A673 (cell line): ENCODE results near the gene SBK3. TPM values are rescaled to one million over a fixed set of nuclear protein-coding genes. Genes with fewer than 3 reads are reported as not detected.
A peak's percentile ranks its signal among the peaks of the same experiment; 100 is the strongest.

Source experiments
- BruUV-seq: library from RNA; stranded (reverse); fragments of 400-500 nt; replicated peaks from 2 replicates; lab custom pipeline; 2021; lab: Mats Ljungman, UMichigan
- CTCF ChIA-PET: fragments of 300-600 bp; sonication (Branson Sonifier 250); formaldehyde crosslinking; loops from one replicate; lab custom pipeline; 2022; ENCODE audit warnings: antibody characterized with exemption; lab: Charles Lee
- POLR2A ChIA-PET: fragments of 300-600 bp; sonication (Branson Sonifier 250); formaldehyde crosslinking; loops from one replicate; lab custom pipeline; 2022; ENCODE audit warnings: antibody characterized with exemption; ENCODE audit not compliant: low non-redundant PET; lab: Charles Lee
- DNase-seq: peaks from one replicate; pipeline ENCODE4 v3.0.0-alpha.2; 2015; ENCODE audit warnings: low spot score
- H3K27ac ChIP-seq: fragments of 200-600 bp; sonication (generic); 2 replicates; pipeline ENCODE4 v1.5.1; 2016; ENCODE audit warnings: mixed run types, low read depth, mild to moderate bottlenecking, mixed read lengths, antibody characterized with exemption, low read length; ENCODE audit not compliant: poor library complexity, severe bottlenecking
- H3K27me3 ChIP-seq: fragments of 200-600 bp; sonication (generic); replicated peaks from 2 replicates; pipeline ENCODE4 v1.6.1; 2017; ENCODE audit warnings: mixed run types, low read depth, mild to moderate bottlenecking, mixed read lengths, antibody characterized with exemption, low read length; ENCODE audit not compliant: insufficient read depth, poor library complexity
- H3K36me3 ChIP-seq: fragments of 200-600 bp; sonication (generic); 2 replicates; pipeline ENCODE4 v1.6.1; 2016; ENCODE audit warnings: mixed run types, mild to moderate bottlenecking, mixed read lengths, antibody characterized with exemption, low read length; ENCODE audit not compliant: insufficient read depth, poor library complexity, severe bottlenecking
- H3K4me1 ChIP-seq: fragments of 200-600 bp; sonication (generic); 2 replicates; pipeline ENCODE4 v1.6.1; 2017; ENCODE audit warnings: mixed run types, mild to moderate bottlenecking, mixed read lengths, antibody characterized with exemption, low read length; ENCODE audit not compliant: insufficient read depth, poor library complexity, severe bottlenecking
- H3K4me3 ChIP-seq: fragments of 200-600 bp; sonication (generic); 2 replicates; pipeline ENCODE4 v1.5.1; 2016; ENCODE audit warnings: low read depth, mixed run types, mild to moderate bottlenecking, mixed read lengths, low read length; ENCODE audit not compliant: poor library complexity, severe bottlenecking
- H3K9me3 ChIP-seq: fragments of 200-600 bp; sonication (generic); 2 replicates; pipeline ENCODE4 v1.6.1; 2016; ENCODE audit warnings: mixed run types, low read depth, mild to moderate bottlenecking, mixed read lengths, antibody characterized with exemption, low read length; ENCODE audit not compliant: poor library complexity, severe bottlenecking
- CTCF ChIP-seq: fragments of 300-800, 200-600 bp; sonication (generic); conservative IDR thresholded peaks from 2 replicates; pipeline ENCODE4 v1.5.1; 2017; ENCODE audit warnings: low read depth, mild to moderate bottlenecking, antibody characterized with exemption, low read length, moderate library complexity, mixed read lengths
- EZH2 ChIP-seq: fragments of 200-600 bp; sonication (generic); IDR thresholded peaks from 2 replicates; pipeline ENCODE4 v1.6.1; 2017; ENCODE audit warnings: borderline replicate concordance, low read depth, mild to moderate bottlenecking, mixed read lengths, antibody characterized with exemption, low read length; ENCODE audit not compliant: poor library complexity, severe bottlenecking
- intact Hi-C: fragments of 100-400 bp; cut with micrococcal nuclease; formaldehyde crosslinking; loops from one replicate; pipeline ENCODE4 v1.10.0; 2022; ENCODE audit not compliant: unreplicated experiment
- total RNA-seq: library from RNA; stranded (reverse); gene quantifications from 2 replicates; pipeline ENCODE4 v1.2.3, GENCODE V29; 2021

SBK3 gene
- total RNA-seq, 1 experiment from 2014 or later, result not detected

- no peaks in the 10 kb centered on the region for H3K27me3 ChIP-seq
- H3K27ac ChIP-seq, result no peak overlapping the region
- peaks cover 11% of the 10 kb centered on the region for H3K4me1 ChIP-seq
- peaks cover 19% of the 10 kb centered on the region for H3K36me3 ChIP-seq
- intact Hi-C loops, result no loop called here
- DNase-seq, result no peak
- POLR2A ChIA-PET, result no interaction called here
- TF ChIP-seq CTCF (no peak), EZH2 (no peak)
- CTCF ChIA-PET, result no interaction called here
- no peaks in the 10 kb centered on the region for H3K9me3 ChIP-seq
- no peak overlapping the region for H3K4me3 ChIP-seq
- TSS peak; percentile 27 for BruUV-seq
These were observed 46.2 kb upstream of the SBK3 start for GRCh38 chr19:55591555-55591954.

- BruUV-seq, result no TSS peak
- peaks cover 20% of the 10 kb centered on the region for H3K4me1 ChIP-seq
- H3K27me3 ChIP-seq, result no peaks in the 10 kb centered on the region
- no peaks in the 10 kb centered on the region for H3K9me3 ChIP-seq
- intact Hi-C loops, result no loop called here
- H3K27ac ChIP-seq, result no peak overlapping the region
- POLR2A ChIA-PET, result no interaction called here
- CTCF ChIA-PET, result no interaction called here
- peak; percentile 57 for DNase-seq
- no peak overlapping the region for H3K4me3 ChIP-seq
- no peak for TF ChIP-seq CTCF
- no peak for TF ChIP-seq EZH2
- H3K36me3 ChIP-seq, result peaks cover 10% of the 10 kb centered on the region
These were observed 45.3 kb upstream of the SBK3 start for GRCh38 chr19:55590617-55591016.

- ChIA-PET CTCF (no interaction called here), POLR2A (no interaction called here)
- no TSS peak for BruUV-seq
- Histone ChIP-seq H3K36me3 (peaks cover 5% of the 10 kb centered on the region), H3K9me3 (no peaks in the 10 kb centered on the region), H3K4me3 (no peak overlapping the region), H3K4me1 (peaks cover 25% of the 10 kb centered on the region), H3K27ac (no peak overlapping the region), H3K27me3 (no peaks in the 10 kb centered on the region)
- no peak for TF ChIP-seq EZH2
- no peak for TF ChIP-seq CTCF
- no peak for DNase-seq
- intact Hi-C loops, result no loop called here
These were observed 44.8 kb upstream of the SBK3 start for GRCh38 chr19:55590109-55590508.
